HepG2 (cell line): ENCODE data around the gene PCSK1. TPM values are rescaled to one million over a fixed set of nuclear protein-coding genes. Genes with fewer than 3 reads are reported as not detected.

Source experiments
- ATAC-seq: fragments of 200-7000 bp; cut with Tn5 transposase; 3 replicates; pipeline ENCODE4 v1.9.1; 2020; ENCODE audit warnings: mild to moderate bottlenecking, moderate library complexity
- BruUV-seq: library from RNA; stranded (reverse); fragments of 400-500 nt; replicated peaks from 2 replicates; lab custom pipeline; 2021; lab: Mats Ljungman, UMichigan
- CTCF ChIA-PET: fragments of 300-600 bp; formaldehyde crosslinking; extraction: SDS; loops from one replicate; lab custom pipeline; 2021; ENCODE audit warnings: low total read pairs, inconsistent platforms, low intra/inter-chr PET ratio; lab: Yijun Ruan, JAX
- POLR2A ChIA-PET: fragments of 350-600 bp; sonication (Branson Sonifier 250); formaldehyde crosslinking; loops from one replicate; lab custom pipeline; 2020; ENCODE audit warnings: antibody characterized with exemption, inconsistent platforms; lab: Yijun Ruan, JAX
- DNase-seq: peaks from one replicate; pipeline ENCODE4 v3.0.0-alpha.2; 2015; ENCODE audit warnings: low spot score
- FAIRE-seq: peaks from 3 replicates; lab custom pipeline; 2011; peaks lifted over from hg19 to GRCh38; lab: Jason Lieb, UNC
- H2AFZ ChIP-seq: one replicate; pipeline ENCODE4 v1.6.1; 2011; ENCODE audit warnings: low read length, inconsistent platforms
- H3K27ac ChIP-seq: fragments of 300-600 bp; 3 replicates; pipeline ENCODE4 v1.8.0; 2011; ENCODE audit warnings: mixed run types, mild to moderate bottlenecking, mixed read lengths, low read length, inconsistent platforms; ENCODE audit not compliant: insufficient read depth; ENCODE audit errors: extremely low read length
- H3K27me3 ChIP-seq, 2 experiments: fragments of 200-600 bp in 1 of 2; 2 replicates in 1 of 2; 3 replicates in 1 of 2; pipeline versions ENCODE4 v1.6.0 to v1.8.0; 2011; ENCODE audit warnings: low read length in 2 of 2, mild to moderate bottlenecking in 2 of 2, moderate library complexity in 2 of 2, inconsistent platforms in 1 of 2; ENCODE audit not compliant: insufficient read depth in 2 of 2, control insufficient read depth in 1 of 2
- H3K36me3 ChIP-seq, 2 experiments: fragments of 200-600 bp in 1 of 2; replicated peaks in 1 of 2; 2 replicates in 1 of 2; 3 replicates in 1 of 2; pipeline versions ENCODE4 v1.5.1 to v1.8.0; 2011; ENCODE audit warnings: low read length in 2 of 2, inconsistent platforms in 1 of 2; ENCODE audit not compliant: insufficient read depth in 2 of 2, control insufficient read depth in 1 of 2
- H3K4me1 ChIP-seq: 2 replicates; pipeline ENCODE4 v1.5.1; 2012; ENCODE audit warnings: low read length, inconsistent platforms; ENCODE audit not compliant: insufficient read depth
- H3K4me2 ChIP-seq: 2 replicates; pipeline ENCODE4 v1.6.0; 2011; ENCODE audit warnings: low read depth, low read length, inconsistent platforms
- H3K4me3 ChIP-seq, 3 experiments: fragments of 200-600 bp in 1 of 3; sonication (generic), shearing (Covaris generic) in 1 of 3; replicated peaks in 1 of 3; 2 replicates each; pipeline ENCODE4 v1.5.1; 2011 to 2016; ENCODE audit warnings: low read length in 3 of 3, inconsistent platforms in 2 of 3, low read depth in 2 of 3, mild to moderate bottlenecking in 2 of 3, control low read depth in 1 of 3, mixed read lengths in 1 of 3; ENCODE audit not compliant: insufficient read depth in 1 of 3
- H3K79me2 ChIP-seq: one replicate; pipeline ENCODE4 v1.6.1; 2011; ENCODE audit warnings: low read length, inconsistent platforms; ENCODE audit not compliant: insufficient read depth
- H3K9ac ChIP-seq: 2 replicates; pipeline ENCODE4 v1.6.0; 2011; ENCODE audit warnings: mild to moderate bottlenecking, low read depth, low read length, inconsistent platforms; ENCODE audit not compliant: insufficient read depth
- H3K9me3 ChIP-seq: 2 replicates; pipeline ENCODE4 v1.5.1; 2012; ENCODE audit warnings: mild to moderate bottlenecking, low read length
- H4K20me1 ChIP-seq: 2 replicates; pipeline ENCODE4 v1.6.0; 2011; ENCODE audit warnings: inconsistent platforms, mild to moderate bottlenecking, low read length, moderate library complexity; ENCODE audit not compliant: insufficient read depth
- CREB1 ChIP-seq, 2 experiments: fragments of 450-650 bp in 1 of 2; IDR thresholded peaks; 2 replicates each; pipeline ENCODE4 v1.6.1; 2016 to 2017; ENCODE audit warnings: control low read depth in 1 of 2, mild to moderate bottlenecking in 1 of 2, missing compliant biosample characterization in 1 of 2, missing genetic modification characterization in 1 of 2
- EHMT2 ChIP-seq: fragments of 200-600 bp; sonication (generic); IDR thresholded peaks from 2 replicates; pipeline ENCODE4 v1.7.0; 2017; ENCODE audit warnings: antibody characterized with exemption, low read depth, low read length, borderline replicate concordance
- GATAD1 ChIP-seq: IDR thresholded peaks from 2 replicates; pipeline ENCODE4 v1.6.1; 2016; ENCODE audit warnings: missing genetic modification reagents, missing compliant biosample characterization
- NAIF1 ChIP-seq: sonication (generic); formaldehyde crosslinking; IDR thresholded peaks from 2 replicates; pipeline ENCODE4 v1.5.0; 2020; ENCODE audit warnings: mild to moderate bottlenecking, missing genetic modification reagents, borderline replicate concordance
- NFKBIZ ChIP-seq: IDR thresholded peaks from 2 replicates; pipeline ENCODE4 v1.6.1; 2018; ENCODE audit warnings: missing genetic modification reagents, missing compliant biosample characterization
- TMF1 ChIP-seq: sonication (generic); formaldehyde crosslinking; IDR thresholded peaks from 2 replicates; pipeline ENCODE4 v1.8.1; 2022; ENCODE audit warnings: low read depth, missing genetic modification reagents
- ZEB1 ChIP-seq: IDR thresholded peaks from 2 replicates; pipeline ENCODE4 v1.6.1; 2012; ENCODE audit warnings: mild to moderate bottlenecking, low read depth, inconsistent platforms; ENCODE audit not compliant: insufficient replicate concordance
- ZNF205 ChIP-seq: IDR thresholded peaks from 2 replicates; pipeline ENCODE4 v1.6.1; 2018; ENCODE audit warnings: missing biosample characterization, missing genetic modification reagents
- ZNF224 ChIP-seq: sonication (generic); formaldehyde crosslinking; IDR thresholded peaks from 2 replicates; pipeline ENCODE4 v1.5.0; 2020; ENCODE audit warnings: mild to moderate bottlenecking, missing genetic modification reagents
- ZNF253 ChIP-seq: sonication (generic); formaldehyde crosslinking; IDR thresholded peaks from 2 replicates; pipeline ENCODE4 v1.8.0; 2022; ENCODE audit warnings: mild to moderate bottlenecking, missing genetic modification reagents, borderline replicate concordance
- ZNF326 ChIP-seq: sonication (generic); formaldehyde crosslinking; IDR thresholded peaks from 2 replicates; pipeline ENCODE4 v1.4.0; 2020; ENCODE audit warnings: missing genetic modification reagents, borderline replicate concordance
- ZNF777 ChIP-seq: sonication (generic); formaldehyde crosslinking; IDR thresholded peaks from 2 replicates; pipeline ENCODE4 v1.4.0; 2020; ENCODE audit warnings: missing genetic modification reagents
- WGBS: methylation state at CpG from one replicate; pipeline ENCODE4 v1.1.6; 2017; ENCODE audit warnings: low lambda C conversion rate; 5-methylcytosine and 5-hydroxymethylcytosine counted together
- in situ Hi-C: cut with HindIII; loops from 2 replicates; pipeline ENCODE4 v1.10.0; 2017; ENCODE audit warnings: low pct_unique_long_range_greater_than_20kb; ENCODE audit not compliant: extremely low pct_ligation_motif_present
- intact Hi-C: fragments of 100-400 bp; cut with micrococcal nuclease; formaldehyde crosslinking; loops from one replicate; pipeline ENCODE4 v1.10.0; 2022; ENCODE audit not compliant: unreplicated experiment
- polyA plus RNA-seq, 8 experiments: library from polyadenylated mRNA; depleted of rRNA in 3 of 8; stranded (reverse) in 7 of 8; unstranded in 1 of 8; fragments of >200 nt; fragmentation: Illumina TruSeq in 4 of 8; extraction: Trizol in 4 of 8; gene quantifications; 2 replicates each; pipeline versions ENCODE4 v1.2.1 to v1.2.3, GENCODE V29; 2011 to 2016; ENCODE audit warnings: low read depth in 4 of 8, missing spikeins in 1 of 8, mixed read lengths in 1 of 8; ENCODE audit not compliant: insufficient read depth in 1 of 8
- total RNA-seq, 5 experiments: library from RNA; depleted of rRNA; stranded (reverse); fragments of >200 nt; fragmentation: Illumina TruSeq; extraction: Trizol; gene quantifications; 2 replicates each; pipeline ENCODE4 v1.2.3, GENCODE V29; 2016; ENCODE audit warnings: low read depth in 1 of 5
- TF ChIP-seq, protein P1 (sequence below): sonication (generic); formaldehyde crosslinking; IDR thresholded peaks from 2 replicates; pipeline ENCODE4 v1.5.0; 2020; ENCODE audit warnings: missing genetic modification reagents

PCSK1 gene
- total and polyA plus RNA-seq, 2 of the 13 experiments (the other 11 are each of a cell fraction or from before 2014, with no cell fraction given), result not detected

DNA sequence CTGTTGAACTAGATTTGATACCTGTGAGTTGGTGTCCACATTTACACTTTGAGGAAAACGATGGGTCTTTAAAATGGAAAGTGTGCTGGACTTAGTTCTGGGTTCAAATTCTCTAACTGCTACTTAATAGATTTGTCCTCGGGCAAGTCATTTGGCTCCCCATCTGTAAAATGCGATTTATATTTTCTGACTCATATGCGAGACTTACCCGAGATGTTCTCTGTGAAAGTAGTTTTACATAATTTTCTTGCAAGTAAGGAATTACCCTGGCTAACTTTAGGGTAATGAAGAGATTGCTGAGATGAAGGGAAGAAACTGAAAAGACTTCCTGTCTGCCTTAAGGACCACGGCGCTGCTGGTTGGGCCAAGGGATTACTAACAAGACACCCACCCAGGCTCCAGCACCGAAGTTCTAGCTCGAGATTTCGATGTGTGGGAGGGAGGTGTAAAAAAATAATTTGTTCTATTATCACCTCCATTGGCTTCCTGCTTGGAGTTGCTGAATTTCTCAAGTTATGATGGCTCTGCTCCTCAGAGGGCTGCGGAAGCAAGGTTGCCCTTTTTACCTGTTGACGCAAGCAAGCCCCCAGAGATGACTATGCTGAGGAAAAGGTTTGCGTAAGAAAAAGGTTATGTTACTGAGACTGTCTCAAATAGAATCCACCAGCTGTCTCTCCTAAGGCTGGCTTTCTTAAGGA is 24.1 kb downstream of the PCSK1 start (continued):
- TF ChIP-seq ZNF253 (no peak), GATAD1 (CRISPR knock-in tag) (no peak), ZNF326 (CRISPR knock-in tag) (no peak), EHMT2 (no peak), ZNF205 (CRISPR knock-in tag) (no peak), ZNF224 (CRISPR knock-in tag) (no peak), ZNF777 (CRISPR knock-in tag) (no peak), TMF1 (CRISPR knock-in tag) (no peak)
- TF ChIP-seq, protein P1, sequence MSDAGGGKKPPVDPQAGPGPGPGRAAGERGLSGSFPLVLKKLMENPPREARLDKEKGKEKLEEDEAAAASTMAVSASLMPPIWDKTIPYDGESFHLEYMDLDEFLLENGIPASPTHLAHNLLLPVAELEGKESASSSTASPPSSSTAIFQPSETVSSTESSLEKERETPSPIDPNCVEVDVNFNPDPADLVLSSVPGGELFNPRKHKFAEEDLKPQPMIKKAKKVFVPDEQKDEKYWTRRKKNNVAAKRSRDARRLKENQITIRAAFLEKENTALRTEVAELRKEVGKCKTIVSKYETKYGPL (CRISPR knock-in tag), result no peak

- no peaks in the 10 kb centered on the region for H3K36me3 ChIP-seq
- TF ChIP-seq NAIF1 (no peak), NFKBIZ (CRISPR knock-in tag) (no peak), CREB1 (IDR thresholded peaks at IDR 0.05) (peak; percentile 78), CREB1 (CRISPR knock-in tag; IDR thresholded peaks at IDR 0.05) (no peak), ZEB1 (no peak)
- ATAC-seq (no peak), FAIRE-seq (no peak), DNase-seq (no peak)
- BruUV-seq, result no TSS peak
- no peak overlapping the region for H3K4me3 ChIP-seq
- H3K9ac ChIP-seq, result no peak overlapping the region
- no peaks in the 10 kb centered on the region for H3K9me3 ChIP-seq
- no peaks in the 10 kb centered on the region for H4K20me1 ChIP-seq
- intact Hi-C loops (no loop called here), in situ Hi-C loops (no loop called here)
- no peak overlapping the region for H2AFZ ChIP-seq
- POLR2A ChIA-PET, result no interaction called here
- no peaks in the 10 kb centered on the region; a peak in 2 of 5 replicates for H3K27me3 ChIP-seq
- H3K27ac ChIP-seq, result no peak overlapping the region
- H3K4me2 ChIP-seq, result no peak overlapping the region
- no peaks in the 10 kb centered on the region for H3K79me2 ChIP-seq
- 43% methylated on average over 9 of the region's 13 CpGs for WGBS
- no peaks in the 10 kb centered on the region for H3K4me1 ChIP-seq
- CTCF ChIA-PET, result no interaction called here
Measured at GRCh38 chr5:96408210-96408777, 24.8 kb downstream of the PCSK1 start.
